H1 (cell line): ENCODE results near the gene SOCS3. TPM values are rescaled to one million over a fixed set of nuclear protein-coding genes. Genes with fewer than 3 reads are reported as not detected.

ENCODE experiments used
- CTCF ChIA-PET: fragments of 300-600 bp; sonication (Branson Sonifier 250); formaldehyde crosslinking; loops from one replicate; lab custom pipeline; 2021; ENCODE audit not compliant: partially characterized antibody; lab: Charles Lee
- POLR2A ChIA-PET: fragments of 300-600 bp; sonication (Branson Sonifier 250); formaldehyde crosslinking; loops from one replicate; lab custom pipeline; 2021; ENCODE audit warnings: inconsistent platforms; ENCODE audit not compliant: partially characterized antibody; lab: Charles Lee
- DNase-seq, 2 experiments: peaks; one replicate each; pipeline versions ENCODE4 v3.0.0 to v3.0.0-alpha.2; 2010 to 2022; ENCODE audit warnings: low spot score in 2 of 2, low read depth in 1 of 2, mixed read lengths in 1 of 2
- FAIRE-seq: peaks from 2 replicates; lab custom pipeline; 2011; peaks lifted over from hg19 to GRCh38; lab: Jason Lieb, UNC
- H2AFZ ChIP-seq: 2 replicates; pipeline ENCODE4 v1.8.1; 2012; ENCODE audit warnings: low read length, inconsistent platforms
- H2AK5ac ChIP-seq: 2 replicates; pipeline ENCODE4 v1.6.1; 2013; ENCODE audit warnings: low read depth, low read length
- H2BK120ac ChIP-seq: replicated peaks from 2 replicates; pipeline ENCODE3; 2013; ENCODE audit warnings: low read depth, low read length, inconsistent platforms
- H2BK12ac ChIP-seq: 2 replicates; pipeline ENCODE4 v1.6.1; 2013; ENCODE audit warnings: low read depth, low read length
- H2BK15ac ChIP-seq: 2 replicates; pipeline ENCODE4 v1.6.1; 2013; ENCODE audit warnings: low read length
- H2BK20ac ChIP-seq: 2 replicates; pipeline ENCODE4 v1.6.1; 2013; ENCODE audit warnings: low read length
- H2BK5ac ChIP-seq: 2 replicates; pipeline ENCODE4 v1.6.1; 2013; ENCODE audit warnings: low read depth, low read length
- H3K14ac ChIP-seq: 2 replicates; pipeline ENCODE4 v1.6.1; 2013; ENCODE audit warnings: inconsistent platforms; ENCODE audit not compliant: insufficient read length
- H3K18ac ChIP-seq: 2 replicates; pipeline ENCODE4 v1.6.1; 2013; ENCODE audit warnings: low read length; ENCODE audit errors: extremely low read depth
- H3K23ac ChIP-seq: 2 replicates; pipeline ENCODE4 v1.6.1; 2013; ENCODE audit warnings: inconsistent platforms; ENCODE audit not compliant: insufficient read length
- H3K23me2 ChIP-seq: 2 replicates; pipeline ENCODE4 v1.6.1; 2013; ENCODE audit warnings: low read depth, low read length
- H3K27ac ChIP-seq: 2 replicates; pipeline ENCODE4 v1.6.1; 2011; ENCODE audit warnings: low read depth, low read length, inconsistent platforms
- H3K27me3 ChIP-seq, 4 experiments: replicated peaks in 1 of 4; 1 replicate in 1 of 4; 2 replicates in 3 of 4; pipeline versions ENCODE4 v1.6.1 to v1.8.1; 2011 to 2013; ENCODE audit warnings: low read length in 3 of 4, mild to moderate bottlenecking in 3 of 4, inconsistent platforms in 2 of 4, mixed read lengths in 2 of 4, moderate library complexity in 1 of 4; ENCODE audit not compliant: control insufficient read depth in 3 of 4, insufficient read depth in 3 of 4; ENCODE audit errors: extremely low read depth in 1 of 4
- H3K36me3 ChIP-seq, 4 experiments: 2 replicates each; pipeline versions ENCODE4 v1.6.1 to v1.8.1; 2011 to 2013; ENCODE audit warnings: mild to moderate bottlenecking in 4 of 4, low read length in 3 of 4, moderate library complexity in 2 of 4, control low read depth in 1 of 4, inconsistent platforms in 1 of 4; ENCODE audit not compliant: insufficient read depth in 4 of 4, control insufficient read depth in 2 of 4
- H3K4ac ChIP-seq: replicated peaks from 2 replicates; pipeline ENCODE3; 2013; ENCODE audit warnings: low read length, low read depth, mixed read lengths, inconsistent platforms; ENCODE audit not compliant: insufficient read length
- H3K4me1 ChIP-seq, 4 experiments: replicated peaks in 1 of 4; 1 replicate in 1 of 4; 2 replicates in 3 of 4; pipeline versions ENCODE4 v1.6.1 to v1.8.1; 2011 to 2013; ENCODE audit warnings: low read length in 3 of 4, inconsistent platforms in 2 of 4, mixed read lengths in 1 of 4; ENCODE audit not compliant: insufficient read depth in 4 of 4, control insufficient read depth in 3 of 4
- H3K4me2 ChIP-seq, 2 experiments: 2 replicates each; pipeline versions ENCODE4 v1.6.1 to v1.8.1; 2011 to 2013; ENCODE audit warnings: low read depth in 2 of 2, low read length in 2 of 2, control low read depth in 1 of 2, inconsistent platforms in 1 of 2, mild to moderate bottlenecking in 1 of 2; ENCODE audit not compliant: insufficient read depth in 1 of 2
- H3K4me3 ChIP-seq, 4 experiments: fragments of 200-600, 300-600 bp in 1 of 4; sonication (generic), shearing (Covaris generic), sonication (Bioruptor Twin) in 1 of 4; 2 replicates each; pipeline versions ENCODE4 v1.5.1 to v1.8.1; 2011 to 2016; ENCODE audit warnings: low read length in 4 of 4, low read depth in 3 of 4, control low read depth in 2 of 4, inconsistent platforms in 2 of 4, mild to moderate bottlenecking in 2 of 4, mixed read lengths in 1 of 4, moderate library complexity in 1 of 4; ENCODE audit not compliant: insufficient read depth in 2 of 4; ENCODE audit errors: extremely low read depth in 1 of 4
- H3K56ac ChIP-seq: replicated peaks from 2 replicates; pipeline ENCODE3; 2013; ENCODE audit warnings: low read depth, mild to moderate bottlenecking, mixed read lengths, low read length, inconsistent platforms; ENCODE audit not compliant: insufficient read length
- H3K79me1 ChIP-seq: 2 replicates; pipeline ENCODE4 v1.6.1; 2013; ENCODE audit warnings: low read depth, low read length, control low read depth
- H3K79me2 ChIP-seq, 2 experiments: 2 replicates each; pipeline versions ENCODE4 v1.6.1 to v1.8.1; 2012 to 2013; ENCODE audit warnings: low read length in 2 of 2, mild to moderate bottlenecking in 2 of 2, inconsistent platforms in 1 of 2; ENCODE audit not compliant: insufficient read depth in 2 of 2, control insufficient read depth in 1 of 2
- H3K9ac ChIP-seq, 4 experiments: replicated peaks in 1 of 4; 1 replicate in 1 of 4; 2 replicates in 3 of 4; pipeline versions ENCODE4 v1.6.1 to v1.8.1; 2011 to 2013; ENCODE audit warnings: low read depth in 3 of 4, low read length in 3 of 4, control low read depth in 2 of 4, mild to moderate bottlenecking in 2 of 4, moderate library complexity in 2 of 4, inconsistent platforms in 1 of 4; ENCODE audit errors: extremely low read depth in 1 of 4
- H3K9me3 ChIP-seq, 2 experiments: 2 replicates each; pipeline versions ENCODE4 v1.6.1 to v1.8.1; 2012 to 2013; ENCODE audit warnings: mild to moderate bottlenecking in 2 of 2, moderate library complexity in 2 of 2, control low read depth in 1 of 2, inconsistent platforms in 1 of 2, low read depth in 1 of 2, low read length in 1 of 2, mixed read lengths in 1 of 2; ENCODE audit not compliant: insufficient read depth in 2 of 2
- H4K20me1 ChIP-seq, 2 experiments: replicated peaks in 1 of 2; 2 replicates each; pipeline versions ENCODE3 to v1.8.1; 2011 to 2013; ENCODE audit warnings: inconsistent platforms in 2 of 2, low read length in 2 of 2, mild to moderate bottlenecking in 1 of 2; ENCODE audit not compliant: insufficient read depth in 2 of 2, control insufficient read depth in 1 of 2
- H4K5ac ChIP-seq: 2 replicates; pipeline ENCODE4 v1.6.1; 2013; ENCODE audit warnings: low read length, low read depth, mixed read lengths, inconsistent platforms; ENCODE audit not compliant: insufficient read length
- H4K8ac ChIP-seq: 2 replicates; pipeline ENCODE4 v1.8.0; 2013; ENCODE audit warnings: mild to moderate bottlenecking, moderate library complexity, low read length, inconsistent platforms; ENCODE audit not compliant: insufficient read depth; ENCODE audit errors: extremely low read depth
- H4K91ac ChIP-seq: replicated peaks from 2 replicates; pipeline ENCODE3; 2013; ENCODE audit warnings: low read length, mixed read lengths, inconsistent platforms; ENCODE audit not compliant: insufficient read length
- KDM1A ChIP-seq: fragments of 200-600, 300-600 bp; sonication (generic); IDR thresholded peaks from 2 replicates; pipeline ENCODE4 v1.7.1; 2016; ENCODE audit warnings: mild to moderate bottlenecking, low read length, borderline replicate concordance
- RXRA ChIP-seq: IDR thresholded peaks from 2 replicates; pipeline ENCODE4 v1.6.1; 2011; ENCODE audit warnings: low read depth, mild to moderate bottlenecking, low read length, moderate library complexity; ENCODE audit not compliant: insufficient read depth
- SIX5 ChIP-seq: IDR thresholded peaks from 2 replicates; pipeline ENCODE4 v1.6.1; 2011; ENCODE audit warnings: mild to moderate bottlenecking, low read depth, low read length
- TEAD4 ChIP-seq: IDR thresholded peaks from 2 replicates; pipeline ENCODE4 v1.6.1; 2012; ENCODE audit warnings: low read depth, low read length, inconsistent platforms, mixed read lengths
- WGBS, 2 experiments: shearing (Covaris generic) in 1 of 2; methylation state at CpG; one replicate each; pipeline versions ENCODE4 v1.1.6 to v1.1.7; 2013 to 2015; ENCODE audit warnings: low lambda C conversion rate in 2 of 2, mixed read lengths in 2 of 2, inconsistent platforms in 1 of 2, low coverage in 1 of 2, missing lambda C conversion rate in 1 of 2; ENCODE audit not compliant: insufficient replicate concordance in 2 of 2, insufficient coverage in 1 of 2, insufficient read length in 1 of 2; ENCODE audit errors: extremely low coverage in 1 of 2, missing lambda C conversion rate in 1 of 2; 5-methylcytosine and 5-hydroxymethylcytosine counted together
- polyA plus RNA-seq, 7 experiments: library from polyadenylated mRNA; depleted of rRNA in 3 of 7; stranded (reverse) in 5 of 7; unstranded in 2 of 7; fragments of >200 nt in 5 of 7; fragments of 200-250 nt in 2 of 7; gene quantifications; 1 replicate in 5 of 7; 2 replicates in 1 of 7; 4 replicates in 1 of 7; pipeline versions ENCODE4 v1.2.1 to v1.2.3, GENCODE V29; 2011 to 2013; ENCODE audit warnings: missing spikeins in 2 of 7, mixed read lengths in 2 of 7
- total RNA-seq: library from RNA; stranded (reverse); fragmentation: NEBNext Ultra II Directional; extraction: Animal tissue kit (Norgen Biotek cat#: 25700); gene quantifications from 2 replicates; pipeline ENCODE4 v1.2.1, GENCODE V29; 2021

Gene SOCS3
- total and polyA plus RNA-seq, 2 of the 8 experiments (the other 6 are each of a cell fraction or from before 2014, with no cell fraction given) = 10.1 to 47.9 TPM

DNA sequence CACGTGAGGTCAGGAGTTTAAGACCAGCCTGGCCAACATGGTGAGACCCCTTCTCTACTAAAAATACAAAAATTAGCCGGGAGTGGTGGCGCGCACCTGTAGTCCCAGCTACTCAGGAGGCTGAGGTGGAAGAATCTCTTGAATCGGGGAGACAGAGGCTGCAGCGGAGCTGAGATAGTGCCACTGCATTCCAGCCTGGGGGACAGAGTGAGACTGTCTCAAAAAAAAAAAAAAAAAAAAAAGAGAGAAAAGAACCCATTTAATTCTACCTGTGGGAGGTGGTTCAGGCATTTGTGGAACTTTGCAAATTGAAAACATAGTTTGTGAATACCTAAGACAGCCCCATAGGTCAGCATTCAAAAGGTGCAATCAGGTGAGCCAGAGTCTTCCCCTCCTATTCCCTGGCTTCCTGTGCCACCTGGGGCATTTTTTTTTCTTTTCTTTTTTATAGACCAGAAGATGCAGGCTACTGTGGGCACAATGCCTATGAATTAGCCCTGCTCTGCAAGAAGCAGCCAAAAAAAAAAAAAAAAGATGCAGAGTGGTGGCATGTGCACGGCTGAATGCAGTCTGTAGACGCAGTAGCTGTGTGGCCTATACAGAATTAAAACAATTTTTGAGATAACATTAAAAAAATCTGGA lies 9.1 kb upstream of the SOCS3 start:
- DNase-seq (no peak), FAIRE-seq (peak; percentile 52)
- Histone ChIP-seq H2AFZ (no peak overlapping the region), H3K14ac (no peak overlapping the region), H2BK15ac (no peak overlapping the region), H3K79me1 (no peaks in the 10 kb centered on the region), H2BK5ac (peak overlapping the region; percentile 99), H4K8ac (no peak overlapping the region), H2BK20ac (peak overlapping the region; percentile 98), H4K5ac (peak overlapping the region; percentile 96), H3K4me3 (no peak overlapping the region), H3K79me2 (no peaks in the 10 kb centered on the region), H3K4me1 (peaks cover 30 to 52% (median 44%) of the 10 kb centered on the region in 4 experiments), H3K9ac (peak overlapping the region in 1 of 4 experiments; percentile 17; a peak in 2 of 7 replicates), H4K20me1 (no peaks in the 10 kb centered on the region), H3K23me2 (no peaks in the 10 kb centered on the region), H3K23ac (no peak overlapping the region), H4K91ac (peak overlapping the region; percentile 100), H3K4ac (no peak overlapping the region), H2BK12ac (peak overlapping the region; percentile 99), H3K18ac (peak overlapping the region; percentile 99), H2AK5ac (peak overlapping the region; percentile 96), H3K27me3 (no peaks in the 10 kb centered on the region), H3K27ac (peak overlapping the region; percentile 76; the same call in 1 of the 2 replicates), H3K36me3 (no peaks in the 10 kb centered on the region), H3K9me3 (no peaks in the 10 kb centered on the region), H2BK120ac (peak overlapping the region; percentile 99), H3K4me2 (peak overlapping the region; percentile 49 to 54; a peak in 3 of 4 replicates), H3K56ac (peak overlapping the region; percentile 67)
- TF ChIP-seq RXRA (no peak), TEAD4 (peak; percentile 61; the same call in 1 of the 2 replicates), SIX5 (no peak), KDM1A (peak; percentile 80; the same call in 1 of the 2 replicates)
- CTCF ChIA-PET = interaction anchor here (0.5 to 20.5 kb wide), 7 partner anchors 13 to 335 kb away, joined by 3 to 257 read pairs (median 4); no protein-coding TSS in a partner anchor
- whole genome bisulfite sequencing, 2 experiments = 55% methylated on average over 8 of the region's 8 CpGs; no CpG with 5 or more reads in 1 of the 2 experiments
- POLR2A ChIA-PET = interaction anchor here (0.7 to 3.0 kb wide), 10 partner anchors 8 to 99 kb away, joined by 3 to 24 read pairs (median 4); partner anchors contain the start of gene SOCS3
